SK-N-SH treated with all-trans-retinoic acid at 6 μM for 48 hours (cell line): ENCODE results near the gene EPB41L5.

Experiments used
- ATAC-seq: fragments of 200-7000 bp; cut with Tn5 transposase; 3 replicates; pipeline ENCODE4 v1.9.1; 2020; ENCODE audit warnings: mild to moderate bottlenecking, moderate library complexity
- ARNTL ChIP-seq: fragments of 450-650 bp; formaldehyde crosslinking; IDR thresholded peaks from 2 replicates; pipeline ENCODE4 v1.5.0; 2020; ENCODE audit warnings: low read depth, mild to moderate bottlenecking, moderate library complexity, borderline replicate concordance
- BACH2 ChIP-seq: fragments of 250-450 bp; sonication (Bioruptor Pico); IDR thresholded peaks from 2 replicates; pipeline ENCODE4 v1.9.0; 2021; ENCODE audit warnings: mild to moderate bottlenecking, borderline replicate concordance
- CREB5 ChIP-seq: fragments of 250-450 bp; sonication (Bioruptor Pico); IDR thresholded peaks from 2 replicates; pipeline ENCODE4 v1.5.1; 2020; ENCODE audit warnings: low read depth, mild to moderate bottlenecking, moderate library complexity
- ESRRG ChIP-seq: fragments of 250-450 bp; sonication (Bioruptor Pico); IDR thresholded peaks from 2 replicates; pipeline ENCODE4 v1.6.1; 2021; ENCODE audit warnings: mild to moderate bottlenecking
- GLIS3 ChIP-seq: fragments of 250-450 bp; sonication (Bioruptor Pico); IDR thresholded peaks from 2 replicates; pipeline ENCODE4 v1.5.0; 2020; ENCODE audit warnings: mild to moderate bottlenecking, moderate library complexity
- ISL1 ChIP-seq: fragments of 250-450 bp; sonication (Bioruptor Pico); IDR thresholded peaks from 2 replicates; pipeline ENCODE4 v2.1.2; 2022; ENCODE audit warnings: mild to moderate bottlenecking, moderate library complexity
- OSR1 ChIP-seq: fragments of 250-450 bp; sonication (Bioruptor Pico); IDR thresholded peaks from 2 replicates; pipeline ENCODE4 v1.8.0; 2022; ENCODE audit warnings: moderate library complexity, mild to moderate bottlenecking, inconsistent platforms
- PATZ1 ChIP-seq: fragments of 250-450 bp; sonication (Bioruptor Pico); IDR thresholded peaks from 2 replicates; pipeline ENCODE4 v1.8.0; 2020; ENCODE audit warnings: mild to moderate bottlenecking, moderate library complexity, borderline replicate concordance
- POU6F1 ChIP-seq: fragments of 250-450 bp; sonication (Bioruptor Pico); IDR thresholded peaks from 2 replicates; pipeline ENCODE4 v1.8.0; 2021; ENCODE audit warnings: low read depth, mild to moderate bottlenecking, moderate library complexity, borderline replicate concordance
- PPARA ChIP-seq: fragments of 250-450 bp; sonication (Bioruptor Pico); IDR thresholded peaks from 2 replicates; pipeline ENCODE4 v1.5.0; 2020; ENCODE audit warnings: mild to moderate bottlenecking, borderline replicate concordance
- RARB ChIP-seq: fragments of 250-450 bp; sonication (Bioruptor Pico); IDR thresholded peaks from 2 replicates; pipeline ENCODE4 v1.8.0; 2021; ENCODE audit warnings: mild to moderate bottlenecking, moderate library complexity
- SNAI2 ChIP-seq: fragments of 250-450 bp; sonication (Bioruptor Pico); IDR thresholded peaks from 2 replicates; pipeline ENCODE4 v1.5.0; 2020; ENCODE audit warnings: mild to moderate bottlenecking, moderate library complexity
- TCF4 ChIP-seq: fragments of 250-450 bp; sonication (Bioruptor Pico); IDR thresholded peaks from 2 replicates; pipeline ENCODE4 v1.8.0; 2021; ENCODE audit warnings: mild to moderate bottlenecking, moderate library complexity, borderline replicate concordance
- TOX ChIP-seq: fragments of 250-450 bp; sonication (Bioruptor Pico); IDR thresholded peaks from 2 replicates; pipeline ENCODE4 v1.8.0; 2021; ENCODE audit warnings: mild to moderate bottlenecking, moderate library complexity, borderline replicate concordance
- TSHZ2 ChIP-seq: fragments of 250-450 bp; sonication (Bioruptor Pico); IDR thresholded peaks from 2 replicates; pipeline ENCODE4 v1.5.0; 2020; ENCODE audit warnings: mild to moderate bottlenecking, moderate library complexity
- ZC3H10 ChIP-seq: fragments of 250-450 bp; sonication (Bioruptor Pico); IDR thresholded peaks from 2 replicates; pipeline ENCODE4 v1.5.1; 2021; ENCODE audit warnings: mild to moderate bottlenecking, moderate library complexity
- ZFP3 ChIP-seq: fragments of 250-450 bp; sonication (Bioruptor Pico); IDR thresholded peaks from 2 replicates; pipeline ENCODE4 v1.5.0; 2020; ENCODE audit warnings: mild to moderate bottlenecking, moderate library complexity
- ZFP30 ChIP-seq: fragments of 450-650 bp; formaldehyde crosslinking; IDR thresholded peaks from 2 replicates; pipeline ENCODE4 v1.5.0; 2022; ENCODE audit warnings: mild to moderate bottlenecking, moderate library complexity
- ZNF565 ChIP-seq: fragments of 450-650 bp; formaldehyde crosslinking; conservative IDR thresholded peaks from 2 replicates; pipeline ENCODE4 v1.5.0; 2020; ENCODE audit warnings: low read depth, mild to moderate bottlenecking, moderate library complexity
- ZNF70 ChIP-seq: fragments of 450-650 bp; formaldehyde crosslinking; IDR thresholded peaks from 2 replicates; pipeline ENCODE4 v1.5.0; 2020; ENCODE audit warnings: mild to moderate bottlenecking, moderate library complexity
- ZNF8 ChIP-seq: fragments of 450-650 bp; formaldehyde crosslinking; IDR thresholded peaks from 2 replicates; pipeline ENCODE4 v1.5.0; 2020; ENCODE audit warnings: mild to moderate bottlenecking, moderate library complexity

EPB41L5 gene

GRCh38 chr2:120001471-120001870 is 11.4 kb upstream of the EPB41L5 start:
- TF ChIP-seq OSR1 (CRISPR knock-in tag), result no peak
- TF ChIP-seq GLIS3 (CRISPR knock-in tag), result no peak
- TF ChIP-seq PPARA (CRISPR knock-in tag), result no peak
- TF ChIP-seq ZC3H10 (CRISPR knock-in tag), result no peak
- TF ChIP-seq BACH2, result no peak
- TF ChIP-seq ZNF565, result no peak
- no peak for TF ChIP-seq RARB
- no peak for TF ChIP-seq TSHZ2
- no peak for TF ChIP-seq ZNF70 (CRISPR knock-in tag)
- TF ChIP-seq ZFP30 (CRISPR knock-in tag), result no peak
- TF ChIP-seq, all 23 proteins: peak for 0
- no peak for ATAC-seq

GRCh38 chr2:120004254-120004653 is 8.6 kb upstream of the EPB41L5 start:
- no peak for ATAC-seq
- TF ChIP-seq SNAI2 (CRISPR knock-in tag), result no peak
- no peak for TF ChIP-seq CREB5
- no peak for TF ChIP-seq TCF4 (CRISPR knock-in tag)
- no peak for TF ChIP-seq PATZ1 (CRISPR knock-in tag)
- TF ChIP-seq ESRRG (CRISPR knock-in tag), result no peak
- TF ChIP-seq TOX (CRISPR knock-in tag), result no peak
- no peak for TF ChIP-seq TSHZ2
- no peak for TF ChIP-seq RARB
- no peak for TF ChIP-seq ZFP30 (CRISPR knock-in tag)
- no peak for TF ChIP-seq ZC3H10 (CRISPR knock-in tag)
- TF ChIP-seq ZNF8, result no peak
- TF ChIP-seq ARNTL (CRISPR knock-in tag), result no peak
- TF ChIP-seq POU6F1 (CRISPR knock-in tag), result no peak
- no peak for TF ChIP-seq BACH2
- TF ChIP-seq ZNF565, result no peak
- no peak for TF ChIP-seq GLIS3 (CRISPR knock-in tag)
- no peak for TF ChIP-seq PPARA (CRISPR knock-in tag)
- no peak for TF ChIP-seq ISL1 (CRISPR knock-in tag)
- no peak for TF ChIP-seq ZFP3 (CRISPR knock-in tag)
- no peak for TF ChIP-seq ZNF70 (CRISPR knock-in tag)
